ENCODE results near the gene GRID1. TPM values are rescaled to one million over a fixed set of nuclear protein-coding genes. Genes with fewer than 3 reads are reported as not detected.
A peak's percentile ranks its signal among the peaks of the same experiment; 100 is the strongest.

Gene GRID1
- total and polyA plus RNA-seq, 8 donors, result 0.31 to 8.5 (median 1.0) TPM; not detected in 1

DNA sequence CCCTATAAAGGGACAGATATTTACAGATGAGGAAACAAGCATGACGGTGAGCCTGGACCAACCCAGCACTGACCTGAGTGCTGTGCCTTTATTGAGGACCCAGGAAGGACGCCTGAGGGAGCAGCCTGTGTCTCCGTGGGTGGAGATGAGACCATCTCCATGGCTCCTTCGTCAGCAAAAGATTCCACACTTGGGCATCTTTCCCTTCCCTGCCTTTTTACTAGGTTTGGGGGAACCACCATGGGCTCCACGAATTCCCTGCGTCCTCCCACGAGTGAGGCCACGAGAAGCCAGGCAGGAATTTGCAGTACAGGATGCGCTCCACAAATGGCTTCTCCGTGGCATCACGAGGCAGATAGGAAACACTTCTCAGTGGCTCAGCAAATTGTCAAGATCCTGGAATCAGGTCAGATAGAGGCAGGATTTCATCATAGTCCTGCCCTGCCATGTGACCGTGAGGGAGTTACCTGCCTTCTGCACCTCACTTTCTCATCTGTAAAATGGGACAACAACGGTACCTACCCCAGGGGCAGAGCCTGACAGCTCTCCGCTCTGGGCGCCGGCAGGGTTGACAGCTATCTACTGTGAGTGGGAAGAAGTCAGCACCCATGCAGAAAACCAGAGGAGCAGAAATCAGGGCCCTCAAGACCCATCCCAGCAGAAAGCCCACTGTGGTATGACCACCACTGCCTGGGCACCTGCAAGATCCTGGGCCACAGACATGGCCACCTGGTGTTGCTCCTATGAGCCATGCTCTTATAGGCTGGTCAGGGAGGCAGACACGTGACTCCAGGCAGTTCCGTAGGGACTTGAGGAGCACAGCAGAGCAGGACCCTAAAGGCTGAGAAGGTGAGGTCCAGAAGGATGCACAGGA, 80.1 kb downstream of the GRID1 start:
- DNase-seq, result peak in 1 of 2 donors; percentile 17
- TF ChIP-seq, protein P1, sequence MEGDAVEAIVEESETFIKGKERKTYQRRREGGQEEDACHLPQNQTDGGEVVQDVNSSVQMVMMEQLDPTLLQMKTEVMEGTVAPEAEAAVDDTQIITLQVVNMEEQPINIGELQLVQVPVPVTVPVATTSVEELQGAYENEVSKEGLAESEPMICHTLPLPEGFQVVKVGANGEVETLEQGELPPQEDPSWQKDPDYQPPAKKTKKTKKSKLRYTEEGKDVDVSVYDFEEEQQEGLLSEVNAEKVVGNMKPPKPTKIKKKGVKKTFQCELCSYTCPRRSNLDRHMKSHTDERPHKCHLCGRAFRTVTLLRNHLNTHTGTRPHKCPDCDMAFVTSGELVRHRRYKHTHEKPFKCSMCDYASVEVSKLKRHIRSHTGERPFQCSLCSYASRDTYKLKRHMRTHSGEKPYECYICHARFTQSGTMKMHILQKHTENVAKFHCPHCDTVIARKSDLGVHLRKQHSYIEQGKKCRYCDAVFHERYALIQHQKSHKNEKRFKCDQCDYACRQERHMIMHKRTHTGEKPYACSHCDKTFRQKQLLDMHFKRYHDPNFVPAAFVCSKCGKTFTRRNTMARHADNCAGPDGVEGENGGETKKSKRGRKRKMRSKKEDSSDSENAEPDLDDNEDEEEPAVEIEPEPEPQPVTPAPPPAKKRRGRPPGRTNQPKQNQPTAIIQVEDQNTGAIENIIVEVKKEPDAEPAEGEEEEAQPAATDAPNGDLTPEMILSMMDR (IDR thresholded peaks at IDR 0.05), result no peak
- no peak for TF ChIP-seq POLR2AphosphoS5 (IDR thresholded peaks at IDR 0.05)
- TF ChIP-seq EP300 (IDR thresholded peaks at IDR 0.05), result no peak
- no peak for TF ChIP-seq POLR2A (IDR thresholded peaks at IDR 0.05)
- WGBS, 5 donors, result 76 to 84% (median 83%) methylated on average over 11 to 18 of the region's 18 CpGs

DNA sequence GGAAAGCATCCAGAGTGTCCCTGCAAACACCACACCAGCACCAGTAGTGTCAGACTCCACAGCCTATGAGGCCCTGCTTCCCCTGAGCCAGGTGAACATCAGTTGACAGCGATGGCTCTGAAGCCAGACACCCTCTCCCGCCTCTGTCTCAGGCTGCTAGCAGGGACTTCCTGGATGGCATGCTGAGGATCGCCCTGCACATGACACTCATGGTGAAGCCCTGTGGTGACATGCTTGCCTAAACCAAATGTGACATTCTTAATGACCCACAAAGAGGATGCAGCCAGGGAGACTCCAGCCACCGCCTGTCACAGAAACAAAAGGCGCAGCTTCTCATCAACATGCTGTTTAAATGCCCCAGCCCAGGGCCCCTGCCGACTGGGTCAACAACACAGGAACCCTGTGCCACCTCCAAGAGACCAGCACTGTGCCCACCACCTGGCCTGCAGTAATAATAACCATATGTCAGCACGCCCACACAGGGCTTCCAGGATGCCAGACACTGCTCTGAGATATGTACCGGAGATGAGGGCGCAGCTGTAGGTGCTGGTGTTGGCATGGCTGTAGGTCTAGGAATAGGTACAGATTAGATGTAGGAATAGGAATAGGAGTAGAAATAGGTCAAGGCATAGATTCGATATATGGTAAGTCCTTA, 81.3 kb downstream of the GRID1 start:
- no peak overlapping the region for H3K27ac ChIP-seq
- DNase-seq, result peak in 1 of 2 donors; percentile 20
- H3K27me3 ChIP-seq, result no peaks in the 10 kb centered on the region
- H3K36me3 ChIP-seq, result no peaks in the 10 kb centered on the region
- H3K4me1 ChIP-seq, result no peaks in the 10 kb centered on the region
- 74 to 82% (median 78%) methylated on average over 7 to 10 of the region's 10 CpGs for WGBS, 5 donors
- H3K4me3 ChIP-seq, result no peak overlapping the region
- no peak for TF ChIP-seq POLR2A (IDR thresholded peaks at IDR 0.05)
- no peak for TF ChIP-seq EP300 (IDR thresholded peaks at IDR 0.05)
- no peak for TF ChIP-seq POLR2AphosphoS5 (IDR thresholded peaks at IDR 0.05)
- TF ChIP-seq, protein P1 (IDR thresholded peaks at IDR 0.05), result no peak
- peaks cover 0 to 7% (median 5%) of the 10 kb centered on the region in 4 donors for H3K9me3 ChIP-seq
- intact Hi-C loops (cut with DNase I; ENCODE audit: low total_unique reads), result no loop called here

More for the DNA sequence above, 80.1 kb downstream of the GRID1 start:
- Histone ChIP-seq H3K27ac (no peak overlapping the region), H3K27me3 (no peaks in the 10 kb centered on the region), H3K4me3 (no peak overlapping the region), H3K9me3 (no peaks in the 10 kb centered on the region), H3K36me3 (no peaks in the 10 kb centered on the region), H3K4me1 (no peaks in the 10 kb centered on the region)
- intact Hi-C loops (cut with DNase I; ENCODE audit: low total_unique reads), result no loop called here

DNA sequence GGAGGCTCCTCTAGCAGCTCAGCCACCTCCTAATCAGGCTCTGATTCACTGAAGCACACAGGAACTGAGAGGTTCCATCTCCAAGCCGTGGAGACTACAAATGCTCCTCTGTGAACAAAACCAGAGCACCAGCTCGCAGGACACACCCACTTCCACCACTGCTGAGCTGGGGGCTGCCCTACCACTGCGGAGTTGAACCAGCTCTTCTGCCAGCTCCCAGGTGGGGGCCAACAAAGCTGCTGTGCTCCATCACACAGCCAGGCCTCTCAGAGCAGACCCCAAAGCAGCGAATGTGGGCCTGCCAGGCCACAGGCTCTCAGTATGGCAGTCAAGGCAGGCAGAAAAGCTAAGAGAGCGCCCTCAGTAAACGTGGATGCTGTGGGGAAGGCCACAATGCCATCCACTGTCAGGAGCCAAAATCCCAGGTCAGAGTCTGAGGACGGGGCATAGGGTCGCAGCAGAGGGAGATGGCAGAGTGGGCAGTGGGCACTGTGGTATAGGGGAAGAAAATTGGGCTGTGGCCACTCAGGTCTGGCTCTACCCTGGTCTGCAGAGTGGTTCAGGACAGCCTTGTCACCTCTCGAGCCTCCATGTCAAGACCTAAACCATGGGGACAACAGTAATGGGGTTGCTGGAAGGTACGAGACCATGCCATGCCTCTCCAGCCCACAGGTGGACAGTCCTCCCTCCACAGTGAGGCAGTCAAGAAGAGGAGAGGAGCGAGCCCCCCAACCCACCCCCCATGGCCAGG, 82.1 kb downstream of the GRID1 start:
- intact Hi-C loops (cut with DNase I; ENCODE audit: low total_unique reads), result no loop called here
- peak in 1 of 2 donors; percentile 18 for DNase-seq
- H3K9me3 ChIP-seq, result peaks cover 0 to 14% (median 11%) of the 10 kb centered on the region in 4 donors
- TF ChIP-seq POLR2A (IDR thresholded peaks at IDR 0.05) (no peak), EP300 (IDR thresholded peaks at IDR 0.05) (no peak), POLR2AphosphoS5 (IDR thresholded peaks at IDR 0.05) (no peak)
- TF ChIP-seq, protein P1 (IDR thresholded peaks at IDR 0.05), result no peak
- no peaks in the 10 kb centered on the region for H3K4me1 ChIP-seq
- no peaks in the 10 kb centered on the region for H3K36me3 ChIP-seq
- WGBS, 5 donors, result 56 to 66% (median 63%) methylated on average over 8 to 11 of the region's 11 CpGs
- no peak overlapping the region for H3K27ac ChIP-seq
- no peaks in the 10 kb centered on the region for H3K27me3 ChIP-seq
- H3K4me3 ChIP-seq, result no peak overlapping the region
